ENCODE measurements around the gene CMAS. TPM values are rescaled to one million over a fixed set of nuclear protein-coding genes. Genes with fewer than 3 reads are reported as not detected.

The CMAS gene
- total and polyA plus RNA-seq, 2 donors (not counting 3 experiments of a cell fraction or from before 2014, with no cell fraction given) = 8.5 to 35.4 TPM

- Histone ChIP-seq H3K9me1 (replicated peaks; ENCODE audit: control insufficient read depth, extremely low read depth, insufficient read depth, low read length) (no peaks in the 10 kb centered on the region), H3K27ac (ENCODE audit: insufficient read depth, low read depth, low read length) (no peak overlapping the region), H2AFZ (ENCODE audit: low read depth, low read length) (no peak overlapping the region), H4K20me1 (replicated peaks; ENCODE audit: control insufficient read depth, extremely low read depth, insufficient read depth, low read length) (no peaks in the 10 kb centered on the region), H3K36me3 (ENCODE audit: control insufficient read depth in 2 of 2, extremely low read depth in 1 of 2, insufficient read depth in 2 of 2, low read length in 2 of 2) (no peaks in the 10 kb centered on the region), H3K4me1 (ENCODE audit: control insufficient read depth, extremely low read depth, insufficient read depth, low read length) (peaks cover 4% of the 10 kb centered on the region), H3K9ac (replicated peaks; ENCODE audit: extremely low read depth, insufficient read depth, low read length) (no peak overlapping the region), H3K4me3 (replicated peaks in 1 of 3; ENCODE audit: insufficient read depth in 1 of 3, low read depth in 1 of 3, low read length in 3 of 3) (no peak overlapping the region), H3K9me3 (replicated peaks; ENCODE audit: control insufficient read depth, insufficient read depth, low read length) (no peaks in the 10 kb centered on the region), H3K79me2 (ENCODE audit: control insufficient read depth, insufficient read depth, low read length) (no peaks in the 10 kb centered on the region), H3K27me3 (ENCODE audit: control insufficient read depth in 2 of 2, insufficient read depth in 2 of 2, low read length in 2 of 2) (peaks cover 0 to 3% of the 10 kb centered on the region in 2 experiments), H3K4me2 (ENCODE audit: insufficient read depth, low read length) (no peak overlapping the region)
- no TSS peak for BruUV-seq (replicated peaks)
- ChIA-PET CTCF (interaction anchor here (0.6 to 1.1 kb wide), 2 partner anchors 47 to 340 kb away, joined by 3 to 4 read pairs; no protein-coding TSS in a partner anchor), POLR2A (no interaction called here)
- no peak for FAIRE-seq
- dilution Hi-C loops (cut with MboI; ENCODE audit: extremely low pct_ligation_motif_present, low sequenced_read_pairs) = no loop called here
- intact Hi-C loops (cut with micrococcal nuclease) = no loop called here
- TF ChIP-seq JUN (IDR thresholded peaks at IDR 0.05; ENCODE audit: borderline replicate concordance, insufficient read depth, insufficient read length, low read depth) (no peak), MYC (IDR thresholded peaks at IDR 0.05; ENCODE audit: low read depth, low read length) (no peak), FOS (IDR thresholded peaks at IDR 0.05; ENCODE audit: borderline replicate concordance, insufficient read depth, low read length) (no peak), GATA2 (IDR thresholded peaks at IDR 0.05; ENCODE audit: insufficient read depth, insufficient read length, low read depth, low read length) (no peak), MAX (IDR thresholded peaks at IDR 0.05; ENCODE audit: insufficient read depth, insufficient read length) (no peak), EZH2 (IDR thresholded peaks at IDR 0.05; ENCODE audit: borderline replicate concordance, low read depth, low read length, severe bottlenecking) (no peak)
- TF ChIP-seq, protein P1, sequence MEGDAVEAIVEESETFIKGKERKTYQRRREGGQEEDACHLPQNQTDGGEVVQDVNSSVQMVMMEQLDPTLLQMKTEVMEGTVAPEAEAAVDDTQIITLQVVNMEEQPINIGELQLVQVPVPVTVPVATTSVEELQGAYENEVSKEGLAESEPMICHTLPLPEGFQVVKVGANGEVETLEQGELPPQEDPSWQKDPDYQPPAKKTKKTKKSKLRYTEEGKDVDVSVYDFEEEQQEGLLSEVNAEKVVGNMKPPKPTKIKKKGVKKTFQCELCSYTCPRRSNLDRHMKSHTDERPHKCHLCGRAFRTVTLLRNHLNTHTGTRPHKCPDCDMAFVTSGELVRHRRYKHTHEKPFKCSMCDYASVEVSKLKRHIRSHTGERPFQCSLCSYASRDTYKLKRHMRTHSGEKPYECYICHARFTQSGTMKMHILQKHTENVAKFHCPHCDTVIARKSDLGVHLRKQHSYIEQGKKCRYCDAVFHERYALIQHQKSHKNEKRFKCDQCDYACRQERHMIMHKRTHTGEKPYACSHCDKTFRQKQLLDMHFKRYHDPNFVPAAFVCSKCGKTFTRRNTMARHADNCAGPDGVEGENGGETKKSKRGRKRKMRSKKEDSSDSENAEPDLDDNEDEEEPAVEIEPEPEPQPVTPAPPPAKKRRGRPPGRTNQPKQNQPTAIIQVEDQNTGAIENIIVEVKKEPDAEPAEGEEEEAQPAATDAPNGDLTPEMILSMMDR (IDR thresholded peaks at IDR 0.05; ENCODE audit: extremely low read depth in 1 of 2, insufficient read depth in 1 of 2, low read depth in 1 of 2, low read length in 2 of 2) = no peak
- DNase-seq (ENCODE audit: low read depth, low spot score) = no peak
These were observed 8.1 kb upstream of the CMAS start for GRCh38 chr12:22037947-22038346.

Data from endothelial cell of umbilical vein (primary cell).